ENCODE measurements around the gene KIFC3. TPM values are rescaled to one million over a fixed set of nuclear protein-coding genes. Genes with fewer than 3 reads are reported as not detected.
"Not testable (repeated sequence)": the region's sequence is repeated elsewhere in the genome, so short reads cannot be mapped to it uniquely, and the experiment has no call there.

Gene KIFC3
- total and polyA plus RNA-seq, 2 donors (not counting 1 experiment from before 2014, with no cell fraction given), result 13.8 to 44.9 TPM

GRCh38 chr16:57814896-57815295 is 12.6 kb upstream of the KIFC3 start:
- H3K36me3 ChIP-seq (ENCODE audit: control insufficient read depth, insufficient read depth, low read length), result no peaks in the 10 kb centered on the region
- no peaks in the 10 kb centered on the region for H3K9me3 ChIP-seq (ENCODE audit: control insufficient read depth, insufficient read depth, low read depth, low read length)
- H3K27ac ChIP-seq (ENCODE audit: insufficient read depth, low read length), result no peak overlapping the region
- H3K4me2 ChIP-seq (ENCODE audit: extremely low read depth, insufficient read depth, low read length), result no peak overlapping the region
- no peaks in the 10 kb centered on the region for H4K20me1 ChIP-seq (ENCODE audit: control insufficient read depth, extremely low read depth, insufficient read depth, low read length)
- no peak overlapping the region for H3K9ac ChIP-seq (ENCODE audit: insufficient read depth, low read length)
- peaks cover 16% of the 10 kb centered on the region for H3K4me1 ChIP-seq (ENCODE audit: control insufficient read depth, extremely low read depth, insufficient read depth, low read length)
- H3K4me3 ChIP-seq (replicated peaks in 1 of 4; ENCODE audit: control extremely low read depth in 1 of 4, insufficient read depth in 1 of 4, low read depth in 3 of 4, low read length in 4 of 4), result no peak overlapping the region
- no peak overlapping the region for H2AFZ ChIP-seq (ENCODE audit: low read length)
- H3K27me3 ChIP-seq (ENCODE audit: control insufficient read depth, insufficient read depth, low read length), result no peaks in the 10 kb centered on the region
- no peak for DNase-seq (ENCODE audit: low read depth in 2 of 2)
- H3K79me2 ChIP-seq (ENCODE audit: control insufficient read depth, insufficient read depth, low read length), result no peaks in the 10 kb centered on the region
- TF ChIP-seq EZH2 (IDR thresholded peaks at IDR 0.05; ENCODE audit: low read length, missing control alignments) (no peak), CTCF (conservative IDR thresholded peaks at IDR 0.05 in 1 of 2, IDR thresholded peaks at IDR 0.05 in 1 of 2; ENCODE audit: low read depth in 1 of 2, low read length in 2 of 2) (no peak)

DNA sequence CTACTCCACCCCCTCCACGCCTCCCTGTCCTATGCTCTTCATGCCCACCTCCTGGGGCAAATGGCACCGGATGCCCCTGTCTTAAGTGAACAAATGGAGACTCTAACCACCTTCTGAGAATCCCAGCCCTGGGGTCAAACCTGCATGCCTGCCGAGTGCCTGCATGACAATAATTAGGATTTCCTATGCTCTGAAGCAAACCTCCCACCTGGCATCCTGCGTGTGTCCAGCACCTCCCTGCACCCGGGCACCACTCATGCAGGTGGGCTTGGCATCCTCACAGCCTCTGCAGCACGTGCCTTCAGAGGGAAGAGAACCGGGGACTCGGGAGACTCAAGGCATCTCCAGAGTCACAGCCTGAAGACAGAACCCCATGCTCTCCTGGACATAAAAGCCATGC is 11.2 kb upstream of the KIFC3 start:
- Histone ChIP-seq H3K9ac (ENCODE audit: insufficient read depth, low read length) (no peak overlapping the region), H3K27ac (ENCODE audit: insufficient read depth, low read length) (no peak overlapping the region), H3K4me1 (ENCODE audit: control insufficient read depth, extremely low read depth, insufficient read depth, low read length) (peaks cover 17% of the 10 kb centered on the region), H3K4me3 (replicated peaks in 1 of 4; ENCODE audit: control extremely low read depth in 1 of 4, insufficient read depth in 1 of 4, low read depth in 3 of 4, low read length in 4 of 4) (no peak overlapping the region), H3K79me2 (ENCODE audit: control insufficient read depth, insufficient read depth, low read length) (no peaks in the 10 kb centered on the region), H4K20me1 (ENCODE audit: control insufficient read depth, extremely low read depth, insufficient read depth, low read length) (no peaks in the 10 kb centered on the region), H2AFZ (ENCODE audit: low read length) (no peak overlapping the region), H3K27me3 (ENCODE audit: control insufficient read depth, insufficient read depth, low read length) (no peaks in the 10 kb centered on the region), H3K9me3 (ENCODE audit: control insufficient read depth, insufficient read depth, low read depth, low read length) (no peaks in the 10 kb centered on the region), H3K4me2 (ENCODE audit: extremely low read depth, insufficient read depth, low read length) (no peak overlapping the region), H3K36me3 (ENCODE audit: control insufficient read depth, insufficient read depth, low read length) (no peaks in the 10 kb centered on the region)
- DNase-seq (ENCODE audit: low read depth in 2 of 2), result no peak
- no peak for TF ChIP-seq CTCF (conservative IDR thresholded peaks at IDR 0.05 in 1 of 2, IDR thresholded peaks at IDR 0.05 in 1 of 2; ENCODE audit: low read depth in 1 of 2, low read length in 2 of 2)
- TF ChIP-seq EZH2 (IDR thresholded peaks at IDR 0.05; ENCODE audit: low read length, missing control alignments), result no peak

DNA sequence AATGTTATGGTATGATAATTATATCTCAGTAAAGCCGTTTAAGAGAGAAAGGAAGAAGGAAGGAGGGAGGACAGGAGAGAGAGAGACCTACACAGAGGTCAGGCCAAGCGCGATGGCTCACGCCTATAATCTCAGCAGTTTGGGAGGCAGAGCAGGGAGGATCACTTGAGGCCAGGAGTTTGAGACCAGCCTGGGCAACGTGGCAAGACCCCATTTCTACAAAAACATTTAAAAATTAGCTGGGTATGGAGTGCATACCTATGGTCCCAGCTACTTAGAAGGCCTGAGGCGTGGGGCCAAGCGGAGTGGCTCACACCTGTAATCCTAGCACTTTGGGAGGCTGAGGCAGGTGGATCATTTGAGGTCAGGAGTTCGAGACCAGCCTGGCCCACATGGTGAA is 9.0 kb upstream of the KIFC3 start:
- H3K4me2 ChIP-seq (ENCODE audit: extremely low read depth, insufficient read depth, low read length); H3K36me3 ChIP-seq (ENCODE audit: control insufficient read depth, insufficient read depth, low read length); H3K79me2 ChIP-seq (ENCODE audit: control insufficient read depth, insufficient read depth, low read length); H3K4me3 ChIP-seq (replicated peaks in 1 of 4; ENCODE audit: control extremely low read depth in 1 of 4, insufficient read depth in 1 of 4, low read depth in 3 of 4, low read length in 4 of 4); H3K9me3 ChIP-seq (ENCODE audit: control insufficient read depth, insufficient read depth, low read depth, low read length); H2AFZ ChIP-seq (ENCODE audit: low read length); H4K20me1 ChIP-seq (ENCODE audit: control insufficient read depth, extremely low read depth, insufficient read depth, low read length); H3K27ac ChIP-seq (ENCODE audit: insufficient read depth, low read length); H3K27me3 ChIP-seq (ENCODE audit: control insufficient read depth, insufficient read depth, low read length); DNase-seq (ENCODE audit: low read depth in 2 of 2); H3K9ac ChIP-seq (ENCODE audit: insufficient read depth, low read length): not testable (repeated sequence)
- peaks cover 12% of the 10 kb centered on the region for H3K4me1 ChIP-seq (ENCODE audit: control insufficient read depth, extremely low read depth, insufficient read depth, low read length)
